BJ (cell line): Measurements from ENCODE around the gene CEP83. TPM values are rescaled to one million over a fixed set of nuclear protein-coding genes. Genes with fewer than 3 reads are reported as not detected.

Experiments
- CTCF ChIA-PET: fragments of 350-600 bp; formaldehyde crosslinking; extraction: SDS; loops from one replicate; lab custom pipeline; 2021; ENCODE audit warnings: antibody characterized with exemption, inconsistent platforms; lab: Yijun Ruan, JAX
- POLR2A ChIA-PET: fragments of 300-600 bp; sonication (Branson Sonifier 250); formaldehyde crosslinking; extraction: SDS; loops from one replicate; lab custom pipeline; 2021; ENCODE audit warnings: antibody characterized with exemption; lab: Charles Lee
- DNase-seq: peaks from one replicate; pipeline ENCODE4 v3.0.0-alpha.2; 2011; ENCODE audit warnings: low read depth
- H3K27me3 ChIP-seq: 2 replicates; pipeline ENCODE4 v1.6.0; 2011; ENCODE audit warnings: low read length; ENCODE audit not compliant: control insufficient read depth, insufficient read depth
- H3K36me3 ChIP-seq: 2 replicates; pipeline ENCODE4 v1.5.1; 2011; ENCODE audit warnings: low read length; ENCODE audit not compliant: control insufficient read depth, insufficient read depth
- H3K4me3 ChIP-seq: 2 replicates; pipeline ENCODE4 v1.5.1; 2011; ENCODE audit warnings: low read depth, mild to moderate bottlenecking, control low read depth, low read length
- CTCF ChIP-seq: IDR thresholded peaks from 2 replicates; pipeline ENCODE4 v1.5.1; 2011; ENCODE audit warnings: low read depth, mild to moderate bottlenecking, control low read depth, inconsistent platforms, low read length, moderate library complexity; ENCODE audit not compliant: insufficient read depth
- polyA plus RNA-seq: library from polyadenylated mRNA; depleted of rRNA; stranded (reverse); fragments of >200 nt; gene quantifications from 2 replicates; pipeline ENCODE4 v1.2.3, GENCODE V29; 2011

Gene CEP83
- polyA plus RNA-seq, 1 experiment: 5.7 TPM

GRCh38 chr12:94336211-94336925 lies 123.3 kb downstream of the CEP83 start:
- H3K36me3 ChIP-seq: no peaks in the 10 kb centered on the region
- ChIA-PET CTCF (interaction anchor here (0.7 kb wide), 2 partner anchors 9 to 11 kb away, joined by 3 to 5 read pairs; no protein-coding TSS in a partner anchor), POLR2A (no interaction called here)
- no peaks in the 10 kb centered on the region for H3K27me3 ChIP-seq
- no peak for DNase-seq
- TF ChIP-seq CTCF: no peak
- no peak overlapping the region for H3K4me3 ChIP-seq

GRCh38 chr12:94333396-94333795 lies 126.3 kb downstream of the CEP83 start:
- no peaks in the 10 kb centered on the region for H3K36me3 ChIP-seq
- ChIA-PET POLR2A (no interaction called here), CTCF (no interaction called here)
- H3K27me3 ChIP-seq: no peaks in the 10 kb centered on the region
- no peak overlapping the region for H3K4me3 ChIP-seq
- DNase-seq: no peak
- no peak for TF ChIP-seq CTCF

GRCh38 chr12:94329366-94329765 lies 130.3 kb downstream of the CEP83 start:
- ChIA-PET POLR2A (no interaction called here), CTCF (interaction anchor here (0.6 kb wide), 1 partner anchor 1866 kb away, joined by 4 read pairs; no protein-coding TSS in a partner anchor)
- Histone ChIP-seq H3K36me3 (no peaks in the 10 kb centered on the region), H3K4me3 (no peak overlapping the region), H3K27me3 (no peaks in the 10 kb centered on the region)
- no peak for DNase-seq
- no peak for TF ChIP-seq CTCF

GRCh38 chr12:94327809-94328208 lies 131.9 kb downstream of the CEP83 start:
- POLR2A ChIA-PET: no interaction called here

More at GRCh38 chr12:94327809-94328208, 131.9 kb downstream of the CEP83 start:
- H3K27me3 ChIP-seq: no peaks in the 10 kb centered on the region
- H3K4me3 ChIP-seq: no peak overlapping the region
- CTCF ChIA-PET: no interaction called here
- H3K36me3 ChIP-seq: peaks cover 6% of the 10 kb centered on the region; the same call in 1 of the 2 replicates
- no peak for TF ChIP-seq CTCF
- DNase-seq: no peak
